ENCODE results near the gene RSRC2. TPM values are rescaled to one million over a fixed set of nuclear protein-coding genes. Genes with fewer than 3 reads are reported as not detected.
"Not testable (repeated sequence)": the region's sequence is repeated elsewhere in the genome, so short reads cannot be mapped to it uniquely, and the experiment has no call there.

Gene RSRC2
- total RNA-seq (ENCODE audit: unreplicated experiment), result 104 TPM
- long read RNA-seq, transcript RSRC2-201 (10 exons, 3,520 nt), result major isoform, 20 of 77 reads
- long read RNA-seq, partial matches to known transcripts, result 19 of 77 reads
- long read RNA-seq, other reads (novel, unspliced or antisense), result 34 of 77 reads

- Mint-ChIP-seq H3K9me3 (ENCODE audit: unreplicated experiment) (peaks cover 2% of the 10 kb centered on the region), H3K27me3 (ENCODE audit: unreplicated experiment) (no peaks in the 10 kb centered on the region), H3K36me3 (ENCODE audit: unreplicated experiment) (no peaks in the 10 kb centered on the region), H3K4me3 (ENCODE audit: unreplicated experiment) (no peak within 1 kb of the TSS), H3K4me1 (ENCODE audit: low read depth, unreplicated experiment) (peaks cover 15% of the 10 kb centered on the region), H3K27ac (ENCODE audit: unreplicated experiment) (no peak within 1 kb of the TSS)
- DNase-seq, result peak; percentile 95
- TF ChIP-seq CTCF (IDR thresholded peaks at IDR 0.05; ENCODE audit: partially characterized antibody, unreplicated experiment), result no peak
These were observed at the start of gene RSRC2, which contains the start of gene KNTC1 for GRCh38 chr12:122526683-122527477. TSS of gene RSRC2 (minus strand) at chr12:122526936. CDS start at chr12:122526853, 83 bp downstream. TSS of gene KNTC1 (plus strand) at chr12:122527249. CDS start at chr12:122530064, 2,815 bp downstream.

GRCh38 chr12:122571821-122572220 is 45.1 kb upstream of the RSRC2 start:
- H3K36me3 Mint-ChIP-seq (ENCODE audit: unreplicated experiment), result no peaks in the 10 kb centered on the region
- no peak for TF ChIP-seq CTCF (IDR thresholded peaks at IDR 0.05; ENCODE audit: partially characterized antibody, unreplicated experiment)
- DNase-seq, result no peak
- H3K4me1 Mint-ChIP-seq (ENCODE audit: low read depth, unreplicated experiment), result no peaks in the 10 kb centered on the region
- H3K27me3 Mint-ChIP-seq (ENCODE audit: unreplicated experiment), result no peaks in the 10 kb centered on the region
- H3K27ac Mint-ChIP-seq (ENCODE audit: unreplicated experiment), result no peak overlapping the region
- no peaks in the 10 kb centered on the region for H3K9me3 Mint-ChIP-seq (ENCODE audit: unreplicated experiment)
- no peak overlapping the region for H3K4me3 Mint-ChIP-seq (ENCODE audit: unreplicated experiment)

GRCh38 chr12:122570006-122570405 is 43.3 kb upstream of the RSRC2 start:
- not testable (repeated sequence) for H3K9me3 Mint-ChIP-seq (ENCODE audit: unreplicated experiment); H3K27ac Mint-ChIP-seq (ENCODE audit: unreplicated experiment); H3K36me3 Mint-ChIP-seq (ENCODE audit: unreplicated experiment); H3K4me3 Mint-ChIP-seq (ENCODE audit: unreplicated experiment); DNase-seq; H3K4me1 Mint-ChIP-seq (ENCODE audit: low read depth, unreplicated experiment); H3K27me3 Mint-ChIP-seq (ENCODE audit: unreplicated experiment)

GRCh38 chr12:122569288-122569687 is 42.6 kb upstream of the RSRC2 start:
- no peak overlapping the region for H3K27ac Mint-ChIP-seq (ENCODE audit: unreplicated experiment)
- no peak for DNase-seq
- no peaks in the 10 kb centered on the region for H3K36me3 Mint-ChIP-seq (ENCODE audit: unreplicated experiment)
- TF ChIP-seq CTCF (IDR thresholded peaks at IDR 0.05; ENCODE audit: partially characterized antibody, unreplicated experiment), result no peak
- no peaks in the 10 kb centered on the region for H3K9me3 Mint-ChIP-seq (ENCODE audit: unreplicated experiment)
- H3K27me3 Mint-ChIP-seq (ENCODE audit: unreplicated experiment), result no peaks in the 10 kb centered on the region
- H3K4me3 Mint-ChIP-seq (ENCODE audit: unreplicated experiment), result no peak overlapping the region
- no peaks in the 10 kb centered on the region for H3K4me1 Mint-ChIP-seq (ENCODE audit: low read depth, unreplicated experiment)

GRCh38 chr12:122566816-122567215 is 40.1 kb upstream of the RSRC2 start:
- not testable (repeated sequence) for H3K36me3 Mint-ChIP-seq (ENCODE audit: unreplicated experiment); H3K4me3 Mint-ChIP-seq (ENCODE audit: unreplicated experiment)

GRCh38 chr12:122563361-122563760 is 36.6 kb upstream of the RSRC2 start:
- TF ChIP-seq CTCF (IDR thresholded peaks at IDR 0.05; ENCODE audit: partially characterized antibody, unreplicated experiment), result no peak
- H3K4me1 Mint-ChIP-seq (ENCODE audit: low read depth, unreplicated experiment), result no peaks in the 10 kb centered on the region
- DNase-seq, result no peak
- no peaks in the 10 kb centered on the region for H3K9me3 Mint-ChIP-seq (ENCODE audit: unreplicated experiment)
- H3K27ac Mint-ChIP-seq (ENCODE audit: unreplicated experiment), result no peak overlapping the region
- no peaks in the 10 kb centered on the region for H3K36me3 Mint-ChIP-seq (ENCODE audit: unreplicated experiment)
- H3K4me3 Mint-ChIP-seq (ENCODE audit: unreplicated experiment), result no peak overlapping the region
- H3K27me3 Mint-ChIP-seq (ENCODE audit: unreplicated experiment), result no peaks in the 10 kb centered on the region

More at GRCh38 chr12:122566816-122567215, 40.1 kb upstream of the RSRC2 start:
- H3K9me3 Mint-ChIP-seq (ENCODE audit: unreplicated experiment); DNase-seq; H3K4me1 Mint-ChIP-seq (ENCODE audit: low read depth, unreplicated experiment); H3K27ac Mint-ChIP-seq (ENCODE audit: unreplicated experiment); H3K27me3 Mint-ChIP-seq (ENCODE audit: unreplicated experiment): not testable (repeated sequence)

All from glutamatergic neuron (in vitro differentiated cells).